DMS153 (cell line): ENCODE data around the gene MBOAT2.
"Not testable (repeated sequence)": the region's sequence is repeated elsewhere in the genome, so short reads cannot be mapped to it uniquely, and the experiment has no call there.

Source experiments
- DNase-seq: peaks from one replicate; lab custom pipeline; 2025; lab: John Stamatoyannopoulos, UW

MBOAT2 gene

DNA sequence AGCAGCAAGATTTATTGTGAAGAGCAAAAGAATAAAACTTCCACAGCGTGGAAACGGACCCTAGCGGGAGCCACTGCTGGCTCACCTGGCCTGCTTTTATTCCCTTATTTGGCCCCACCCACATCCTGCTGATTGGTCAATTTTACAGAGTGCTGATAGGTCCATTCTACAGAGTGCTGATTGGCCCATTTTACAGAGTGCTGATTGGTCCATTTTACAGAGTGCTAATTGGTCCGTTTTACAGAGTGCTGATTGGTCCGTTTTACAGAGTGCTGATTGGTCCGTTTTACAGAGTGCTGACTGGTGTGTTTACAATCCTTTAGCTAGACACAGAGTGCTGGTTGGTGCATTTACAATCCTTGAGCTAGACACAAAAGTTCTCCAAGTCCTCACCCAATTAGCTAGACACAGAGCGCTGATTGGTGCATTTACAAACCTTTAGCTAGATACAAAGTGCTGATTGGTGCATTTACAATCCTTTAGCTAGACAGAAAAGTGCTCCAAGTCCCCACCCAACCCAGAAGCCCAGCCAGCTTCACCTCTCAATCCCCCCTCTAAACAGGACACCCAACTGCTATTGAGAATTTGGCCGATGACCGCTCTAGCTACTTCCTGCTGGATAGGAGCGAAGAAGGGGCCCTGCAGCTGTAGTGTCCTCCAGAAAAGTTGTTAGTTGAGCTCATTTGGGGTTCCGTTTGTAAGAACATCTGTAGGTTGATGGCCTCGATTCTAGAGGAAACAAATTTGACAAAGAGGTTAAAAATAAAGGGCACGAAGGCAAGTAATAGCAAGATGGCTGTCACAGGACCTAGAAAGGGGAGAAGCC is 108.2 kb downstream of the MBOAT2 start:
- not testable (repeated sequence) for DNase-seq

DNA sequence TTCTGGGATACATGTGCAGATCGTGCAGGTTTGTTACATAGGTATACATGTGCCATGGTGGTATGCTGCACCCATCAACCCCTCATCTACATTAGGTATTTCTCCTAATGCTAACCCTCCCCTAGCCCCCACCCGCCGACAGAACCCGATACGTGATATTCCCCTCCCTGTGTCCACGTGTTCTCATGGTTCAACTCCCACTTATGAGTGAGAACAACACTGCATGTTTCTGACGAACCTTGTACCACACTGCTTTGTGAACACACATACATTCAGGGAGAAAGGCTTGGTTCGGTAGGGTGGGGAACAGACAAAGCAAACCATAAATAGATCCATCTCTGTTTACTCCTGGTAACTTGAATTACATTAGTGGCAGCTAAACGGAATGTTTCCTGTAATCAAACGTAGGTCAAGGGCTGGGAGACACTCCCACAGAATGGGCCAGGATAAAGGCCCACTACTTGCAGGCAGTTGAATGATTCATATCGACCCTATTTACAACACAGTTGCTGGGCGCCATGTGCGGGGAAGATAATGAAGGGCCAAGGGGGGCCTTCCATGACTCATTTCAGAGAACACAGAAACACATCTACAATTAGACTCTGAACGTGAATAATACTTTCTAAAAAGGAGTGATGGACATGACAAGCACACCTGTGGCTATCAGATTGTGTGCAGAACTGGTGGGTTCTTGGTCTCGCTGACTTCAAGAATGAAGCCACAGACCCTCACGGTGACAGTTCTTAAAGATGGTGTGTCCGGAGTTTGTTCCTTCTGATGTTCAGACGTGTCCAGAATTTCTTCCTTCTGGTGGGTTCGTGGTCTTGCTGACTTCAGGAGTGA is 109.3 kb downstream of the MBOAT2 start:
- DNase-seq = peak; percentile 79

DNA sequence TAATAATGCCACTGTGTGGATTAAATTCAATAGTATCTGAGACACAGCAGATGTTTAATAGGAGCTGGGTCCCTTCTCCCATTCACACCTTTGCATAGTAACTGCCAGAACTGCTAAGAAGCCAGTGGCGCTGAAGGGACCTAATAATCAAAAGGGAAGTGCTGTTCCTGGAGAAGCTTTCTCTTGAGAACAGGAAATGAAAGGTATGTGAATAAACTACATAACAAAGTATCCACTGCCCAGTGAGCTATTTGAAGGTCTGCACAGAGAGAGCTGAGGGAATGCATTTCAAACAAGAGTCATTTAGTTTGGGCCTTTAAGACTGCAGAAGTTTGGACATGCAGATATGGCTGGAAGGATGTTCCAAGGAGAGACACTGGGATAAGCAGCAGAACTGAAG is 110.0 kb downstream of the MBOAT2 start:
- DNase-seq = peak; percentile 49

GRCh38 chr2:8892111-8892510 is 111.4 kb downstream of the MBOAT2 start:
- peak; percentile 56 for DNase-seq

DNA sequence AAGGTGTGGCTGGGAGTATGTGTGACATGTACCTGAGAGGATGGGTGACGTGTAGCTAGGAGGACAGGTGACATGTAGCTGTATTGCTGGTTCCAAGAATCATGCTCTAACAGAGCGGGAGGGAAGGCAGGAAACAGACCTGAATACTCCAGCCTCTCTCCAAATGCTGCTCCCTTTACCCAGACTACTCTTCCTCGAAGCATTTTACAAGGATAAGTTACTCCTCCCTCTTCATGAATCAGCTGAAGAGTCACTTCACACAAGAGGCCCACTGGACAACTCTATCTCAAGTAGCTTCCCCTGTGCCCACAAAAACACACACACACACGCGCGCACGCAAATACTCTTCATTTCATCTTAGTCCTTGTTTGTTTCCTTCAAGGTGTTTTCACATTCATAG is 113.5 kb downstream of the MBOAT2 start:
- no peak for DNase-seq

DNA sequence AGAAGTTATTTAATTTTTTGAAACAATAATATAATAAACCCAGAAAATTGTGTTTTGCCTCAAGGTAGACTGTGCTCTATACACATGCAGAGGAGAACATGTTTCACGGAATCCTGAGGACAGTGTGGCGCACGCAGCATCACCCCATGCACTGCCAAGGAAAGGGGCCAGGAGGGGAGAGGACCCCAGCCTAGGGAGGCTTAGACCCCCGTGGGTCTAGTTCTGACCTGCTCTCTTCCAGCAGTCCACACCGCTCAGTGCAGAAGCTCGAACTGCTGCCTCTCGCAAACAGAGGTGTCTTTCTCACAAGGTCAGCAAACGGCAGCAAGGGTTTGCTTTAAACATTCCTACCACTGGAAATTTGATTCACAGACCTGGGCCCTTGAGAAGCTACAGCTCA is 114.5 kb downstream of the MBOAT2 start:
- no peak for DNase-seq

GRCh38 chr2:8886876-8887275 is 116.6 kb downstream of the MBOAT2 start:
- no peak for DNase-seq

- no peak for DNase-seq
Measured at GRCh38 chr2:8886202-8886518, 117.3 kb downstream of the MBOAT2 start.

DNA sequence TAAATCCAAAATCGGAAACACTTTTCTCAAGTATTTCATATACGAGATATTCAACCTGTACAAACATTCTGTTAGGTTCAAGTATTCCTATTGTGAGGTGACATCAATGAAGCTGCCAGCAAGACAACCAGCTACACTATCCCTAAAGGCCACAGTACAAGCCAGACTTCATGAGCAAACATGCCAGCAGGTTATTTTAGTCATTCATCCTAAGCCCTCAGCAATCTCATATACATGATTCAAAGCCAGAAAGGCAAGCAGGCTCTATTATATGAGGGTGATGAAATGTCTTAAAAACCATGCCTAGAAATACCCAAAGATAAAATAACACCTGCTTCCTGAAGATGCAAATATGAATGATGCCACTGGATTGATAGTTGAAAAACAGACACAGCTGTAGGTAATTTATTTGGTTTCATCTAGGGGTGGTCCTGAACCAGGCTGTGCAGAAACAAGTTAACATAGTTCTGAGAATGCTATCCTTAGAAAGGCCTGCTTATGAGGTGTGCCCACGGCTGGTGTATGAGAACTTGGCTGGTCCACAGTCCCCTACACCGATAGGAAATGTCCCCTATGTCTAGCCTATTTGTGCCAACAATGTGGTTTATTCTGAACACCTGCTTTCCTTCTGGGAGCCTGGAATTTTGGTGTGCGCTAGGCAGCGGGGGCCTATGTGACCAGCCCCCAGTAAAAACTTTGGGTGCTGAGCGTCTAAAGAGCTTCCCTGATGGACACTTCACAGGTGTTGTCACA is 117.9 kb downstream of the MBOAT2 start:
- no peak for DNase-seq

GRCh38 chr2:8884812-8885211 is 118.7 kb downstream of the MBOAT2 start:
- no peak for DNase-seq

DNA sequence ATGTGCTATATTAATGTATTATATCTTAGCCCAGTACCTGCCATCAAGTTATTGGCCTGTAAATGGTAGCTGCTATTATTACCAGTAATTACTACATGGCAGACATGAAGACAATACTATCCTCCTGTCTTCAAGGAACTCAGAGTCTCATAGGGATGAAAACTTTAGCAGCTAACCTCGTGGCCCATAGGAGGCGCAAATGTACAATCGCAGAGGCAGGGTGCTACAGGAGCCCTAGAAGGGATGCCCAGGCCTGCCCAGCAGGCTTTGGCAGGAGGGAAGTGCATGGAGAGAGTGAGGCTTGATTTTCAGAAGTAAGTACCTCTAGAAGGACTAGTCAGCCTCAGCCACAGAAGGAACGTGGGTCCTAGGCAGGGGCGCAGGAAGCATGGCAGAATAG is 121.4 kb downstream of the MBOAT2 start:
- no peak for DNase-seq

GRCh38 chr2:8877894-8878293 is 125.6 kb downstream of the MBOAT2 start:
- no peak for DNase-seq

DNA sequence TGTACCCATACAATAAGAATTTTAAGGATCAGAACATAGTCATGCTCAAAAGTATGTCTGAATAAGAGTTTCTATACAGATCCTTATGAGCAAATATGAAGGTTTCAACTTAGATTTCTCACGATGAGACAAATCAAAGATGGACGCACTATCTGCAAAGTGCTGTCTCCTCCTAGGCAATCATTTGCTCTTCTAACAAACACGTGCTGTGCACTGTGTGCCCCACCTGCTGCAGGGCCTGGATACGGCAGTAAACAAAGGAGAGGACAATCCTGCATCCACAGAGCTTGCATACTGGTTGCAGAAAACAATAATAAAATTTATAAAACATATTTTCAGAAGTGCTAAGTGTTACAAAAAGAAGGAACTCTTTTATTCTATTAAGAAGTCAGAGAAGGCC is 126.2 kb downstream of the MBOAT2 start:
- no peak for DNase-seq

DNA sequence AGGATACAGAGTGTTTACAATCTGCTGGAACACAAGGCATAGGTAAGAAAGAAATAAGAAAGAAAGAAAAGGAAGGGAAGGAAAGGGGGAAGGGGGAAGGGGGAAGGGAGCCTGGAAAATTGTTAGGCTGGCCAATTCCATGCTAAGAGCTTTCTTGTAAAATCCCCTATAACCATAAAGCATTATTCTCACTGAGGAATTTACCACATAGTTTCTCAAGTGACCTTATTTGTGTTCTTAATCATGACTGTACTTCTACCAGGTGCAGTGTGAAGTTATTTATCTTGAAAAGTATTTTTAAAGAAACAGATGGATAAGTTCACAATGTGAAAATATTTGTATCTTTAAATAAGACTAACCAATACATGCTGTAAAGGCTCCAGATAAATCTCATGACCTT is 126.9 kb downstream of the MBOAT2 start:
- DNase-seq = no peak

- peak; percentile 66 for DNase-seq
Measured at GRCh38 chr2:8872821-8873432, 130.6 kb downstream of the MBOAT2 start.

- no peak for DNase-seq
Measured at GRCh38 chr2:8870441-8870840, 133.0 kb downstream of the MBOAT2 start.

DNA sequence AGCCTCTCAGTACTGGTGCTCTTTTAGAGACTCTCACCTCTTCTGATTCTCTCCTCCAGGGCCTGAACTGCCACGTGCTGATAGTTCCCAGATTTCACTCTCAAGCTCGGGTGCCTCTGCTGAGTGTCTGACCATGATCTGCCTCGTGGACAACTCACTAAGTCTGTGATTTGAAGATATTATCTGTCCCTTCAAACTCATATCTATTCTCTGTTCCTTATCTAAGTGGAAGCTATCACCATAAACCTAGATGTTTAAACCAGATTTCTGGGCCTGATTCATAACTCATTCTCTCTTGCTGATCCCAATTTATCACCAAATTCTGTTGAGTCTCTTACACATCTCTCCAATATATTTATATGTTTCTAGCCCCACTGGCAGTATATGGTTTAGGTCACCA is 136.1 kb downstream of the MBOAT2 start:
- DNase-seq = no peak

- DNase-seq = no peak
Measured at GRCh38 chr2:8863331-8863953, 140.0 kb downstream of the MBOAT2 start.

GRCh38 chr2:8862230-8862629 is 141.3 kb downstream of the MBOAT2 start:
- DNase-seq = no peak

DNA sequence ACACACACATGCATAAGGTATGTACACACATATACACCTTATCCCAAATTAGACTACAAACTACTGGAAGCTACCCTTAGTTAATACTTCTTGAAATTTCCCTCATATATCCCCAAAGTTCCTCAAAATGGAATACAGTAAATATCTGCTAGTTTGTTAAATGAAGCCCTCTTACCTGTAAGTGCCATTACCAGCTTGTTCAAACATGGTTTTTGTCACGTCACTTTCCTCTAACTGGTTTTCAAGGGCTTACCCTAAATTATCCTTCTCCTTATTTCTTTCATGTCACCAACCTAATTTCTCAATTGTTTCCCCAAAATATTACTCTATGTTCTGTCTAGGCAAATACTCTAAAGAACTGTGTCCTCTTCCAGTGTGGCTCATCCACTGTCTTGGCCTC is 141.7 kb downstream of the MBOAT2 start:
- no peak for DNase-seq

DNA sequence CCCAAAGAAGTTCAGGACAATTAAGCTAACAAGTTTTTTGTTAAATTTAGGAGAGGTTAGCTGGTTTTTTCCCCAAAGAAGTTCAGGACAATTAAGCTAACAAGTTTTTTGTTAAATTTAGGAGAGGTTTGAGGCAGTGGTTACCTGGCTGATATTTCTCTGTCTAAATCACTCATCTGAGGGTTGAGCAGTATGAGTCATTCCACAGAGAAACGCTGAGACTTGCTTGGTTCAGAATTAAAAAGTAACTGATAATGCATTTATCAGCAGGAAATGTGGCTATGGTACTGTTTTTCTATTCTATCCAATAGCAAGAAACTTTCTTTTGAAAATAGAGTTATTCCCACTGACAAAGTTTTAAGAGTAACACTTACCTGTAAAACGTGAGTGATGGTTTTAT is 143.2 kb downstream of the MBOAT2 start:
- no peak for DNase-seq

GRCh38 chr2:8858910-8859309 is 144.6 kb downstream of the MBOAT2 start:
- DNase-seq = no peak
